ENCODE data around the gene ELAC2.

DNA sequence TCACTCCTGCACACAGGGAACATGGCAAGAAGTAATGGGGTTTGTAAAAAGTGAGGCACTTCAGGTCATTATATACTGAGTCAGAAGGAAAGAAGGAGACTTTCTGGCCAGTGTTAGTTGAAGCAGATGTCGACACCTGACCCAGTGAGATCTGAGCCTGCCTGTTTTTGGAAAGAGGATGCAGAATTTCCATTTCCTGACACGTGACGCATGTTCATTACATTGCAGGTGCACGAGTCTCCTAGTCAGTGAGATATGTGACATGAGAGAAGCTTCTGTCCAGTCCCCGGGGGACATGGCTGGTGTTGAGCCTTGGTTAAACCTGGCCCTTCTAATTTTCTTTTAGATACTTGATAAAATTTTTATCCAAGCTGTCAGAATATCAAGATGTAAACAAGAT is 62.3 kb downstream of the ELAC2 start:
- TF ChIP-seq CTCF (IDR thresholded peaks at IDR 0.05) (no peak), POLR2AphosphoS5 (IDR thresholded peaks at IDR 0.05) (no peak), EP300 (IDR thresholded peaks at IDR 0.05; ENCODE audit: low read depth) (no peak), POLR2A (IDR thresholded peaks at IDR 0.05) (no peak)
